Measurements from ENCODE around the gene RHEB.

DNA sequence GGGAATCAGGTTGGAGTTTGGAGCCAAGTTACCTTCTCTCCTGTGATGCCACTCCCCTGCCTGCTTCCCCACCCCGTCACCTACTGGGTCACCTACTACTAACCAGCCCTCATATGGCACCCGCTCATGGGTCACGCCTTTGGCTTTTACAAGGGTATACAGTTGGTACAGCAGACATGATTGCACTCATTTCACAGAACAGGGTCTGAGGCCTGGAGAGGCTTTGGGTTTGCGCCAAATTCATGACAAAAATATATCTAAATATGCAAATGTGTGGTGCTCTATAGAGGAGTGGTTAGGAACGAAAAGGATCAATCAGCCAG is 90.5 kb downstream of the RHEB start:
- TF ChIP-seq, protein P1, sequence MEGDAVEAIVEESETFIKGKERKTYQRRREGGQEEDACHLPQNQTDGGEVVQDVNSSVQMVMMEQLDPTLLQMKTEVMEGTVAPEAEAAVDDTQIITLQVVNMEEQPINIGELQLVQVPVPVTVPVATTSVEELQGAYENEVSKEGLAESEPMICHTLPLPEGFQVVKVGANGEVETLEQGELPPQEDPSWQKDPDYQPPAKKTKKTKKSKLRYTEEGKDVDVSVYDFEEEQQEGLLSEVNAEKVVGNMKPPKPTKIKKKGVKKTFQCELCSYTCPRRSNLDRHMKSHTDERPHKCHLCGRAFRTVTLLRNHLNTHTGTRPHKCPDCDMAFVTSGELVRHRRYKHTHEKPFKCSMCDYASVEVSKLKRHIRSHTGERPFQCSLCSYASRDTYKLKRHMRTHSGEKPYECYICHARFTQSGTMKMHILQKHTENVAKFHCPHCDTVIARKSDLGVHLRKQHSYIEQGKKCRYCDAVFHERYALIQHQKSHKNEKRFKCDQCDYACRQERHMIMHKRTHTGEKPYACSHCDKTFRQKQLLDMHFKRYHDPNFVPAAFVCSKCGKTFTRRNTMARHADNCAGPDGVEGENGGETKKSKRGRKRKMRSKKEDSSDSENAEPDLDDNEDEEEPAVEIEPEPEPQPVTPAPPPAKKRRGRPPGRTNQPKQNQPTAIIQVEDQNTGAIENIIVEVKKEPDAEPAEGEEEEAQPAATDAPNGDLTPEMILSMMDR (conservative IDR thresholded peaks at IDR 0.05; ENCODE audit: low read depth in 2 of 2), result no peak
- no peak for TF ChIP-seq EZH2phosphoT487 (IDR thresholded peaks at IDR 0.05; ENCODE audit: unreplicated experiment)
- no peak for TF ChIP-seq POLR2AphosphoS5 (IDR thresholded peaks at IDR 0.05; ENCODE audit: low read depth)

Measured in GM23338 (cell line).